ENCODE results near the gene CYB561A3. TPM values are rescaled to one million over a fixed set of nuclear protein-coding genes. Genes with fewer than 3 reads are reported as not detected.

CYB561A3 gene
- total and polyA plus RNA-seq, 2 of the 13 experiments (the other 11 are each of a cell fraction or from before 2014, with no cell fraction given): 11.4 to 14.9 TPM

DNA sequence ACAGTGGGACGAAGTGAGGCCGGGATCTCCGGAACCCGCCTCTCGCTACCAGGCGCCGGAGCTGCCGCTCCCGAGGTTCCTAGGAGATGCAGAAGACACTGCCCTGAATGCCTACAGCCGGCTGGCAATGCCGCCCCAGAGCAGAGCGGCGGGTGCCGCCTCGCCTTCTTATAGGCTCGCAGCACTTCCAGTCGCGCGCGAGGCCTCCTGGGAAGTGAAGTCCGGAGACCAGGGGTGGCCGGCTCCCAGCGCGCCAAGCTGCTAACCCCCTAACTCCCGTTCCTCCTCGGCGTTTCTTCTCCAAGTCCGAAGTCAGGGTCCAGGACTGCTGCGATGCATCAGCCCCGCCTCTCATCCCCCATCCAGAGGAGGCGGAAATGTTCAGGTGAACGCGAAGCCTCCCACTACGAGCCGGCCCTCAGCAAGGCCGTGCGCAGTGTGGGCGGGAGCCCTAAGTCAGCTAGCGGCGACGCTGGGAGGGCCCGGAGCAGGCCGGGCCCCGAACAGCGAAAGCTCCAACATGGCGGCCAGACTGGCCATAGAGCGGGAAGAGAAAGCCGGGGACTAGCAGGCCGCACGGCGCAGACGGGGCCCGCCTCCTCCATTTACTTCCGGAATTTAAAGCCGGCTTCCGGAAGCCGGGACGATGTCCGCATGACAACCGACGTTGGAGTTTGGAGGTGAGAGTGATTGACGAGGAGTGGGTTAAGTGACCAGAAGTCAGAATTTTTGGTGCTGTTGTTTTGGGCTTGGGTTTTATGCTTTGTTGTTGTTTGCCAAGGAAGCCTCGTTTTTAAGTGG is at the start of gene CYB561A3, which contains the start of gene TMEM138 (continued):
- TF ChIP-seq ATF6 (CRISPR knock-in tag; conservative IDR thresholded peaks at IDR 0.05) (no peak), ZBTB7A (CRISPR knock-in tag; IDR thresholded peaks at IDR 0.05) (0 out of 2 replicates have a peak, but pooled peaks have one; percentile 70), ZNF678 (CRISPR knock-in tag; IDR thresholded peaks at IDR 0.05) (no peak), ZSCAN25 (CRISPR knock-in tag; IDR thresholded peaks at IDR 0.05) (no peak; the same call in 1 of the 2 replicates), ZBTB14 (CRISPR knock-in tag; IDR thresholded peaks at IDR 0.05) (no peak), ZNF792 (CRISPR knock-in tag; IDR thresholded peaks at IDR 0.05) (peak; percentile 68; the same call in 1 of the 2 replicates), U2AF2 (IDR thresholded peaks at IDR 0.05; ENCODE audit: low read depth, low read length) (no peak), ATF3 (CRISPR knock-in tag; IDR thresholded peaks at IDR 0.05) (no peak), ZSCAN12 (CRISPR knock-in tag; IDR thresholded peaks at IDR 0.05) (peak; percentile 12; the same call in 1 of the 2 replicates), ZNF619 (CRISPR knock-in tag; IDR thresholded peaks at IDR 0.05) (no peak), STAT6 (CRISPR knock-in tag; IDR thresholded peaks at IDR 0.05; ENCODE audit: borderline replicate concordance) (no peak; the same call in 1 of the 2 replicates), HOXA7 (CRISPR knock-in tag; IDR thresholded peaks at IDR 0.05) (no peak), CAMTA2 (CRISPR knock-in tag; IDR thresholded peaks at IDR 0.05; ENCODE audit: borderline replicate concordance) (peak; percentile 95), RAD21 (CRISPR knock-in tag; IDR thresholded peaks at IDR 0.05) (no peak; the same call in 1 of the 2 replicates), TBX2 (CRISPR knock-in tag; IDR thresholded peaks at IDR 0.05; ENCODE audit: borderline replicate concordance) (peak; percentile 78; the same call in 1 of the 2 replicates), SOX13 (IDR thresholded peaks at IDR 0.05) (no peak), SOX13 (CRISPR knock-in tag; conservative IDR thresholded peaks at IDR 0.05 in 1 of 2, IDR thresholded peaks at IDR 0.05 in 1 of 2) (no peak), ZNF256 (CRISPR knock-in tag; conservative IDR thresholded peaks at IDR 0.05) (peak; percentile 65; the same call in 1 of the 2 replicates)
- TF ChIP-seq, protein P1, sequence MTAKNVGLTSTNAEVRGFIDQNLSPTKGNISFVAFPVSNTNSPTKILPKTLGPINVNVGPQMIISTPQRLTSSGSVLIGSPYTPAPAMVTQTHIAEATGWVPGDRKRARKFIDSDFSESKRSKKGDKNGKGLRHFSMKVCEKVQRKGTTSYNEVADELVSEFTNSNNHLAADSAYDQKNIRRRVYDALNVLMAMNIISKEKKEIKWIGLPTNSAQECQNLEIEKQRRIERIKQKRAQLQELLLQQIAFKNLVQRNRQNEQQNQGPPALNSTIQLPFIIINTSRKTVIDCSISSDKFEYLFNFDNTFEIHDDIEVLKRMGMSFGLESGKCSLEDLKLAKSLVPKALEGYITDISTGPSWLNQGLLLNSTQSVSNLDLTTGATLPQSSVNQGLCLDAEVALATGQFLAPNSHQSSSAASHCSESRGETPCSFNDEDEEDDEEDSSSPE (CRISPR knock-in tag; IDR thresholded peaks at IDR 0.05): peak; percentile 96
- TF ChIP-seq, protein P2, sequence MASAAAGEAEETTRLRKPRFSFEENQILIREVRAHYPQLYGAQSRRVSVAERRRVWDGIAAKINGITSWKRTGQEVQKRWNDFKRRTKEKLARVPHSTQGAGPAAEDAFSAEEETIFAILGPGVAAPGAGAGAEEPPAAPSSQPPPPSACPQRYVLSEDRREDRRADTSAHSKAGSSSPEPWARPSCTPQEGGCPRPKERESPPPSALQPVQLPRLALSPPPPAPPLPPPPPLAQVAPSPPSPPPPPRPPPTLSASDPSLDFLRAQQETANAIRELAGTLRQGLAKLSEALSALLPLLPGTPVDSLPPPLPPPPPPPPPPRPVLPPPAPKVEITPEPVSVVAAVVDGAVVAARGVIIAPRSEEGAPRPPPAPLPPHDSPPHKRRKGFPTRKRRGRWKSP (CRISPR knock-in tag; IDR thresholded peaks at IDR 0.05): peak; percentile 23; the same call in 1 of the 2 replicates

Data from HepG2 (cell line).